ENCODE measurements around the gene SMYD3.

DNA sequence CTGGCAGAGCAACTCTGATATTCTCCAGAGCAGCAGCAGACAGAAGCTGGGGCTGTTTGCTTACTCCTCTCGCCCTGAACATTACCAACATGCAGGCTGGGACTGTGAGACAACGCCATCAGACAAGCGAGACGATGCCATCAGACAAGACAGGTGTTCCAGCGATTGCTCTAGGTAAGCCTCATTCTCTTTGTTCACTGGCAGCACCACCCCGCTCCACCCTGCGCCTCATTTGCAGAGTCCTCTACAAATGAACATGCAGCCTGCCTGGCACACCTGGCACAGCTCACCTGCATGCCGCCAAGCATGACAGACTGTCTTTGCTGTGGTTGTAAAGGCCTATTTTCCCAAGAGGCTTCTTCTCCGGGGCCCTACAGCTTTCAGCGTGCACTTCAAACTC, 346.2 kb downstream of the SMYD3 start:
- TF ChIP-seq, protein P1, sequence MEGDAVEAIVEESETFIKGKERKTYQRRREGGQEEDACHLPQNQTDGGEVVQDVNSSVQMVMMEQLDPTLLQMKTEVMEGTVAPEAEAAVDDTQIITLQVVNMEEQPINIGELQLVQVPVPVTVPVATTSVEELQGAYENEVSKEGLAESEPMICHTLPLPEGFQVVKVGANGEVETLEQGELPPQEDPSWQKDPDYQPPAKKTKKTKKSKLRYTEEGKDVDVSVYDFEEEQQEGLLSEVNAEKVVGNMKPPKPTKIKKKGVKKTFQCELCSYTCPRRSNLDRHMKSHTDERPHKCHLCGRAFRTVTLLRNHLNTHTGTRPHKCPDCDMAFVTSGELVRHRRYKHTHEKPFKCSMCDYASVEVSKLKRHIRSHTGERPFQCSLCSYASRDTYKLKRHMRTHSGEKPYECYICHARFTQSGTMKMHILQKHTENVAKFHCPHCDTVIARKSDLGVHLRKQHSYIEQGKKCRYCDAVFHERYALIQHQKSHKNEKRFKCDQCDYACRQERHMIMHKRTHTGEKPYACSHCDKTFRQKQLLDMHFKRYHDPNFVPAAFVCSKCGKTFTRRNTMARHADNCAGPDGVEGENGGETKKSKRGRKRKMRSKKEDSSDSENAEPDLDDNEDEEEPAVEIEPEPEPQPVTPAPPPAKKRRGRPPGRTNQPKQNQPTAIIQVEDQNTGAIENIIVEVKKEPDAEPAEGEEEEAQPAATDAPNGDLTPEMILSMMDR (IDR thresholded peaks at IDR 0.05; ENCODE audit: low read depth, low read length, poor library complexity, severe bottlenecking), result no peak
- no peak for TF ChIP-seq EZH2phosphoT487 (IDR thresholded peaks at IDR 0.05; ENCODE audit: borderline replicate concordance, low read length)

Data from DOHH2 (cell line).